Neuronal stem cell (in vitro differentiated cells): Measurements from ENCODE around the gene CPNE5.

Source experiments
- DNase-seq: peaks from one replicate; pipeline ENCODE4 v3.0.0-alpha.2; 2013; ENCODE audit warnings: low spot score
- H2AFZ ChIP-seq: one replicate; pipeline ENCODE4 v1.6.1; 2013; ENCODE audit warnings: mild to moderate bottlenecking, low read length, inconsistent platforms
- H2AK5ac ChIP-seq: 2 replicates; pipeline ENCODE4 v1.6.1; 2013; ENCODE audit warnings: low read depth, mild to moderate bottlenecking, inconsistent platforms, low read length, moderate library complexity, mixed read lengths
- H2BK120ac ChIP-seq: 2 replicates; pipeline ENCODE4 v1.6.1; 2013; ENCODE audit warnings: low read depth, mild to moderate bottlenecking, inconsistent platforms, low read length, moderate library complexity, mixed read lengths
- H2BK12ac ChIP-seq: one replicate; pipeline ENCODE4 v1.6.1; 2013; ENCODE audit warnings: low read length, inconsistent platforms
- H2BK15ac ChIP-seq: 2 replicates; pipeline ENCODE4 v1.6.1; 2013; ENCODE audit warnings: mild to moderate bottlenecking, low read length, inconsistent platforms, mixed read lengths
- H2BK5ac ChIP-seq: one replicate; pipeline ENCODE4 v1.6.1; 2013; ENCODE audit warnings: inconsistent platforms, mild to moderate bottlenecking, low read length, moderate library complexity
- H3K14ac ChIP-seq: one replicate; pipeline ENCODE4 v1.6.1; 2013; ENCODE audit warnings: low read length, inconsistent platforms
- H3K18ac ChIP-seq: 2 replicates; pipeline ENCODE4 v1.6.1; 2013; ENCODE audit warnings: low read length, inconsistent platforms
- H3K23ac ChIP-seq: 2 replicates; pipeline ENCODE4 v1.6.1; 2013; ENCODE audit warnings: low read depth, mild to moderate bottlenecking, mixed read lengths, low read length, inconsistent platforms; ENCODE audit not compliant: poor library complexity
- H3K27ac ChIP-seq: replicated peaks from 3 replicates; pipeline ENCODE4 v1.5.1; 2013; ENCODE audit warnings: low read length, inconsistent platforms
- H3K27me3 ChIP-seq, 3 experiments: 2 replicates each; pipeline ENCODE4 v1.6.1; 2013; ENCODE audit warnings: low read length in 3 of 3, mild to moderate bottlenecking in 2 of 3, inconsistent platforms in 1 of 3, low read depth in 1 of 3, mixed read lengths in 1 of 3, moderate library complexity in 1 of 3; ENCODE audit not compliant: control insufficient read depth in 3 of 3, insufficient read depth in 3 of 3
- H3K36me3 ChIP-seq, 2 donors: replicated peaks in 1 of 2; 2 replicates each; pipeline ENCODE4 v1.6.1; 2013; ENCODE audit warnings: low read length in 2 of 2; ENCODE audit not compliant: control insufficient read depth in 2 of 2, insufficient read depth in 2 of 2
- H3K4ac ChIP-seq: 2 replicates; pipeline ENCODE4 v1.6.1; 2013; ENCODE audit warnings: inconsistent platforms, mild to moderate bottlenecking, low read length, moderate library complexity
- H3K4me1 ChIP-seq, 2 donors: 1 replicate in 1 of 2; 2 replicates in 1 of 2; pipeline ENCODE4 v1.6.1; 2013; ENCODE audit warnings: low read length in 2 of 2, low read depth in 1 of 2; ENCODE audit not compliant: control insufficient read depth in 2 of 2, insufficient read depth in 1 of 2
- H3K4me2 ChIP-seq: one replicate; pipeline ENCODE4 v1.6.1; 2013; ENCODE audit warnings: mild to moderate bottlenecking, low read length, inconsistent platforms; ENCODE audit not compliant: insufficient read depth, poor library complexity, severe bottlenecking
- H3K4me3 ChIP-seq, 2 donors: 2 replicates each; pipeline ENCODE4 v1.5.1; 2013; ENCODE audit warnings: low read length in 2 of 2, mild to moderate bottlenecking in 2 of 2, inconsistent platforms in 1 of 2, moderate library complexity in 1 of 2
- H3K79me1 ChIP-seq: one replicate; pipeline ENCODE4 v1.6.1; 2013; ENCODE audit warnings: low read depth, mild to moderate bottlenecking, inconsistent platforms, low read length, moderate library complexity
- H3K9ac ChIP-seq: one replicate; pipeline ENCODE4 v1.6.1; 2013; ENCODE audit warnings: mild to moderate bottlenecking, low read depth, low read length, inconsistent platforms; ENCODE audit not compliant: poor library complexity
- H3K9me3 ChIP-seq, 2 donors: replicated peaks in 1 of 2; 2 replicates each; pipeline versions ENCODE3 to v1.6.1; 2013; ENCODE audit warnings: low read length in 2 of 2, mild to moderate bottlenecking in 2 of 2, inconsistent platforms in 1 of 2, low read depth in 1 of 2, mixed read lengths in 1 of 2, moderate library complexity in 1 of 2; ENCODE audit not compliant: control insufficient read depth in 2 of 2, insufficient read depth in 1 of 2
- H4K8ac ChIP-seq: one replicate; pipeline ENCODE4 v1.6.1; 2013; ENCODE audit warnings: low read depth, mild to moderate bottlenecking, inconsistent platforms, low read length, moderate library complexity
- H4K91ac ChIP-seq: one replicate; pipeline ENCODE4 v1.6.1; 2013; ENCODE audit warnings: low read length, low read depth, mild to moderate bottlenecking, inconsistent platforms; ENCODE audit not compliant: poor library complexity
- WGBS, 2 donors: extraction: QIAGEN DNeasy Blood & Tissue Kit; methylation state at CpG; one replicate each; pipeline ENCODE4 v1.1.7; 2013; ENCODE audit warnings: missing lambda C conversion rate in 2 of 2, mixed read lengths in 1 of 2; ENCODE audit not compliant: insufficient read length in 2 of 2, insufficient replicate concordance in 1 of 2; ENCODE audit errors: extremely low coverage in 2 of 2; 5-methylcytosine and 5-hydroxymethylcytosine counted together

Gene CPNE5

GRCh38 chr6:36756786-36757185 lies 82.5 kb downstream of the CPNE5 start:
- WGBS, 2 donors = no CpG with 5 or more reads among the region's 8 CpGs
- no peak overlapping the region for H3K4me3 ChIP-seq
- no peak overlapping the region for H4K91ac ChIP-seq
- H2BK15ac ChIP-seq = no peak overlapping the region
- no peaks in the 10 kb centered on the region for H3K36me3 ChIP-seq
- H3K27me3 ChIP-seq = peaks cover 0 to 31% (median 0%) of the 10 kb centered on the region in 3 experiments
- H3K14ac ChIP-seq = no peak overlapping the region
- DNase-seq = no peak
- no peak overlapping the region for H3K4me2 ChIP-seq
- H2AFZ ChIP-seq = no peak overlapping the region
- H3K9me3 ChIP-seq = no peaks in the 10 kb centered on the region
- H3K18ac ChIP-seq = no peak overlapping the region
- H2BK5ac ChIP-seq = no peak overlapping the region
- H2BK120ac ChIP-seq = no peak overlapping the region
- no peak overlapping the region for H3K23ac ChIP-seq
- H4K8ac ChIP-seq = no peak overlapping the region
- H3K79me1 ChIP-seq = no peaks in the 10 kb centered on the region
- H2BK12ac ChIP-seq = no peak overlapping the region
- H2AK5ac ChIP-seq = no peak overlapping the region
- peaks cover 4% of the 10 kb centered on the region in 2 donors for H3K4me1 ChIP-seq
- no peak overlapping the region for H3K4ac ChIP-seq
- H3K9ac ChIP-seq = no peak overlapping the region
- no peak overlapping the region for H3K27ac ChIP-seq

GRCh38 chr6:36755435-36756348 lies 83.6 kb downstream of the CPNE5 start:
- H4K8ac ChIP-seq = no peak overlapping the region
- no peak overlapping the region for H3K27ac ChIP-seq
- H3K79me1 ChIP-seq = no peaks in the 10 kb centered on the region
- no peak for DNase-seq
- no peak overlapping the region for H3K4me3 ChIP-seq
- H3K4ac ChIP-seq = no peak overlapping the region
- H2BK12ac ChIP-seq = no peak overlapping the region
- peaks cover 0 to 28% (median 0%) of the 10 kb centered on the region in 3 experiments for H3K27me3 ChIP-seq
- H3K4me1 ChIP-seq = peaks cover 1 to 4% of the 10 kb centered on the region in 2 donors
- no peak overlapping the region for H2AK5ac ChIP-seq
- H3K36me3 ChIP-seq = no peaks in the 10 kb centered on the region
- no peaks in the 10 kb centered on the region for H3K9me3 ChIP-seq
- WGBS, 2 donors = no CpG with 5 or more reads among the region's 19 CpGs
- H2BK120ac ChIP-seq = no peak overlapping the region
- no peak overlapping the region for H3K23ac ChIP-seq
- H3K4me2 ChIP-seq = no peak overlapping the region
- H4K91ac ChIP-seq = no peak overlapping the region
- H2AFZ ChIP-seq = no peak overlapping the region
- no peak overlapping the region for H2BK5ac ChIP-seq
- H2BK15ac ChIP-seq = no peak overlapping the region
- no peak overlapping the region for H3K18ac ChIP-seq
- H3K9ac ChIP-seq = no peak overlapping the region
- no peak overlapping the region for H3K14ac ChIP-seq

- Histone ChIP-seq H3K79me1 (no peaks in the 10 kb centered on the region), H3K9me3 (no peaks in the 10 kb centered on the region), H3K4me2 (no peak overlapping the region), H2BK120ac (no peak overlapping the region), H3K9ac (no peak overlapping the region), H4K91ac (no peak overlapping the region), H3K27ac (no peak overlapping the region), H2BK15ac (no peak overlapping the region), H4K8ac (no peak overlapping the region), H2BK5ac (no peak overlapping the region), H3K14ac (no peak overlapping the region), H2BK12ac (no peak overlapping the region), H3K23ac (no peak overlapping the region), H3K27me3 (peaks cover 0 to 21% (median 0%) of the 10 kb centered on the region in 3 experiments), H3K18ac (no peak overlapping the region), H3K4me1 (peaks cover 0 to 4% of the 10 kb centered on the region in 2 donors), H2AK5ac (no peak overlapping the region), H3K36me3 (no peaks in the 10 kb centered on the region), H2AFZ (peak overlapping the region; percentile 9), H3K4ac (no peak overlapping the region), H3K4me3 (no peak overlapping the region)
- no CpG with 5 or more reads among the region's 9 CpGs for WGBS, 2 donors
- DNase-seq = no peak
These were observed 84.4 kb downstream of the CPNE5 start for GRCh38 chr6:36754582-36755434.
